Measurements from ENCODE around the gene INSC. TPM values are rescaled to one million over a fixed set of nuclear protein-coding genes. Genes with fewer than 3 reads are reported as not detected.

The INSC gene
- total and polyA plus RNA-seq, 2 experiments from 2014 or later = 0.97 to 1.5 TPM

GRCh38 chr11:15075162-15075526, 39.6 kb upstream of the INSC start (continued):
- TF ChIP-seq CTCF (conservative IDR thresholded peaks at IDR 0.05; ENCODE audit: low read depth in 2 of 2) = 0 out of 4 replicates have a peak, but pooled peaks of 1 of the 2 experiments have one; percentile 35
- no peak for TF ChIP-seq ETS1 (IDR thresholded peaks at IDR 0.05)
- TF ChIP-seq EZH2phosphoT487 (IDR thresholded peaks at IDR 0.05; ENCODE audit: unreplicated experiment) = no peak
- no peak for TF ChIP-seq REST (IDR thresholded peaks at IDR 0.05; ENCODE audit: unreplicated experiment)
- TF ChIP-seq POLR2AphosphoS5 (IDR thresholded peaks at IDR 0.05; ENCODE audit: low read depth) = no peak
- no peak for TF ChIP-seq NANOG (IDR thresholded peaks at IDR 0.05; ENCODE audit: borderline replicate concordance)
- no peak for TF ChIP-seq EZH2 (IDR thresholded peaks at IDR 0.05; ENCODE audit: low read depth, unreplicated experiment)

GRCh38 chr11:15091175-15091574, 23.5 kb upstream of the INSC start:
- no peaks in the 10 kb centered on the region for H3K4me1 ChIP-seq (ENCODE audit: insufficient read depth)
- Mint-ChIP-seq H3K27me3 (ENCODE audit: insufficient read depth, low read depth, poor library complexity) (no peaks in the 10 kb centered on the region), H3K27ac (no peak overlapping the region), H3K4me1 (no peaks in the 10 kb centered on the region), H3K36me3 (ENCODE audit: low read depth) (peaks cover 4% of the 10 kb centered on the region; the same call in 2 of the 3 replicates), H3K4me3 (no peak overlapping the region), H3K9me3 (no peaks in the 10 kb centered on the region; the same call in 2 of the 3 replicates)
- no peak overlapping the region for H3K4me2 ChIP-seq
- no peak overlapping the region for H3K27ac ChIP-seq (ENCODE audit: low read depth)
- H4K20me1 ChIP-seq (replicated peaks; ENCODE audit: insufficient read depth) = no peaks in the 10 kb centered on the region
- peaks cover 5% of the 10 kb centered on the region; the same call in 1 of the 2 replicates for H3K9me2 ChIP-seq (ENCODE audit: insufficient read depth)
- no peaks in the 10 kb centered on the region for H3K27me3 ChIP-seq (ENCODE audit: insufficient read depth)
- no peak overlapping the region for H2AFZ ChIP-seq
- H3K79me2 ChIP-seq (replicated peaks; ENCODE audit: insufficient read depth) = no peaks in the 10 kb centered on the region
- no peak overlapping the region for H3K4me3 ChIP-seq
- H3F3A ChIP-seq (replicated peaks; ENCODE audit: low read depth) = no peaks in the 10 kb centered on the region
- ATAC-seq = no peak
- no peaks in the 10 kb centered on the region for H3K36me3 ChIP-seq (ENCODE audit: insufficient read depth)
- DNase-seq (ENCODE audit: low spot score) = no peak
- TF ChIP-seq NANOG (IDR thresholded peaks at IDR 0.05; ENCODE audit: borderline replicate concordance) = no peak
- no peak for TF ChIP-seq ZNF331 (CRISPR knock-in tag; IDR thresholded peaks at IDR 0.05; ENCODE audit: low read depth)
- TF ChIP-seq EZH2phosphoT487 (IDR thresholded peaks at IDR 0.05; ENCODE audit: unreplicated experiment) = no peak
- TF ChIP-seq CREB1 (CRISPR knock-in tag; IDR thresholded peaks at IDR 0.05; ENCODE audit: low read depth) = no peak
- no peak for TF ChIP-seq STAT1 (IDR thresholded peaks at IDR 0.05; ENCODE audit: unreplicated experiment)
- TF ChIP-seq JUNB (IDR thresholded peaks at IDR 0.05; ENCODE audit: unreplicated experiment) = no peak
- TF ChIP-seq ETS1 (IDR thresholded peaks at IDR 0.05) = no peak

Measured in GM23338 (cell line).